HCT116 (cell line): ENCODE results near the gene CISTR.
A peak's percentile ranks its signal among the peaks of the same experiment; 100 is the strongest.

Experiments
- EZH2 ChIP-seq: fragments of 200-600 bp; sonication (generic); IDR thresholded peaks from 2 replicates; pipeline ENCODE4 v1.6.1; 2017; ENCODE audit warnings: antibody characterized with exemption, mixed run types
- FOSL1 ChIP-seq: IDR thresholded peaks from 2 replicates; pipeline ENCODE4 v1.6.1; 2012; ENCODE audit warnings: low read depth
- POLR2A ChIP-seq: IDR thresholded peaks from 2 replicates; pipeline ENCODE4 v1.7.0; 2011; ENCODE audit warnings: borderline replicate concordance; ENCODE audit not compliant: insufficient read depth, insufficient read length; ENCODE audit errors: extremely low read depth
- POLR2AphosphoS5 ChIP-seq: IDR thresholded peaks from 2 replicates; pipeline ENCODE4 v1.6.1; 2011; ENCODE audit warnings: mild to moderate bottlenecking, low read depth, low read length, moderate library complexity
- RAD21 ChIP-seq: IDR thresholded peaks from 2 replicates; pipeline ENCODE4 v1.6.1; 2012; ENCODE audit warnings: low read depth, mild to moderate bottlenecking
- SP1 ChIP-seq: IDR thresholded peaks from 2 replicates; pipeline ENCODE4 v1.6.1; 2012; ENCODE audit warnings: low read depth
- ZFX ChIP-seq: fragments of 450-650 bp; IDR thresholded peaks from 2 replicates; pipeline ENCODE4 v1.6.1; 2017
- TF ChIP-seq, protein P1 (sequence below), 3 experiments: fragments of 200-600 bp in 1 of 3; sonication (generic) in 1 of 3; IDR thresholded peaks in 2 of 3; conservative IDR thresholded peaks in 1 of 3; 2 replicates each; pipeline ENCODE4 v1.5.1; 2012 to 2017; ENCODE audit warnings: low read depth in 2 of 3, low read length in 2 of 3, antibody characterized with exemption in 1 of 3, borderline replicate concordance in 1 of 3, control low read depth in 1 of 3, mild to moderate bottlenecking in 1 of 3, mixed read lengths in 1 of 3, mixed run types in 1 of 3, moderate library complexity in 1 of 3; ENCODE audit not compliant: insufficient read depth in 1 of 3

DNA sequence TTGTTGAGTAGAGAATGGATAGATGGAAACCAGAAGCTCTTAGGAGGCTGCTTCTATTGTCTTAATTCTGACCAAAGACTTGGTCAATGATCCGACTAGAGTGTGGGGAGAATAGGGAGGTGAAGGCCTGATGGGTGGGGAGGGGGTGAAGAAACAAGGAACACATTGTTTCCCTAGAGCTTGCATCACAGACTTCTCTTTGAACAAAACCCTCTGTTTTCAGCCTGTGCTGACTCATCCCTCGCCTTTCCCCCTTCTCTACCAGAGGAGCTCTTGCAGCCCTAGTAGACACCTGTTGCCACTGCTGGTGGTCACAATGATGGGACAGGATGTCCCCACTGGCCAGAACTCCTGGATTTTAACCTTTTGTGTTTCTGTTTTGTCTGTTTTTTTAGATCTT, 46.8 kb upstream of the CISTR start:
- TF ChIP-seq POLR2A (no peak), FOSL1 (peak; percentile 35), ZFX (no peak), RAD21 (no peak), SP1 (peak; percentile 25; the same call in 1 of the 2 replicates), EZH2 (no peak), POLR2AphosphoS5 (no peak)
- TF ChIP-seq, protein P1, sequence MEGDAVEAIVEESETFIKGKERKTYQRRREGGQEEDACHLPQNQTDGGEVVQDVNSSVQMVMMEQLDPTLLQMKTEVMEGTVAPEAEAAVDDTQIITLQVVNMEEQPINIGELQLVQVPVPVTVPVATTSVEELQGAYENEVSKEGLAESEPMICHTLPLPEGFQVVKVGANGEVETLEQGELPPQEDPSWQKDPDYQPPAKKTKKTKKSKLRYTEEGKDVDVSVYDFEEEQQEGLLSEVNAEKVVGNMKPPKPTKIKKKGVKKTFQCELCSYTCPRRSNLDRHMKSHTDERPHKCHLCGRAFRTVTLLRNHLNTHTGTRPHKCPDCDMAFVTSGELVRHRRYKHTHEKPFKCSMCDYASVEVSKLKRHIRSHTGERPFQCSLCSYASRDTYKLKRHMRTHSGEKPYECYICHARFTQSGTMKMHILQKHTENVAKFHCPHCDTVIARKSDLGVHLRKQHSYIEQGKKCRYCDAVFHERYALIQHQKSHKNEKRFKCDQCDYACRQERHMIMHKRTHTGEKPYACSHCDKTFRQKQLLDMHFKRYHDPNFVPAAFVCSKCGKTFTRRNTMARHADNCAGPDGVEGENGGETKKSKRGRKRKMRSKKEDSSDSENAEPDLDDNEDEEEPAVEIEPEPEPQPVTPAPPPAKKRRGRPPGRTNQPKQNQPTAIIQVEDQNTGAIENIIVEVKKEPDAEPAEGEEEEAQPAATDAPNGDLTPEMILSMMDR (IDR thresholded peaks at IDR 0.05 in 2 of 3, conservative IDR thresholded peaks at IDR 0.05 in 1 of 3; ENCODE audit: borderline replicate concordance in 1 of 3, insufficient read depth in 1 of 3, low read depth in 2 of 3, low read length in 2 of 3) = no peak
